NT2/D1 (cell line): ENCODE measurements around the gene ZNF518A.

Source experiments
- SUZ12 ChIP-seq: IDR thresholded peaks from 2 replicates; pipeline ENCODE4 v1.6.1; 2011; ENCODE audit not compliant: insufficient read length, insufficient read depth; ENCODE audit errors: extremely low read depth
- YY1 ChIP-seq: IDR thresholded peaks from 2 replicates; pipeline ENCODE4 v1.6.1; 2011; ENCODE audit not compliant: insufficient read length, insufficient read depth
- ZNF274 ChIP-seq: IDR thresholded peaks from 2 replicates; pipeline ENCODE4 v1.6.1; 2011; ENCODE audit warnings: mild to moderate bottlenecking, low read depth, low read length

- no peak for TF ChIP-seq SUZ12
- TF ChIP-seq ZNF274 = no peak
- no peak for TF ChIP-seq YY1
Observed at GRCh38 chr10:96208271-96208670, 78.2 kb downstream of the ZNF518A start.
